ENCODE data around the gene GLUD1. TPM values are rescaled to one million over a fixed set of nuclear protein-coding genes. Genes with fewer than 3 reads are reported as not detected.
"Not testable (repeated sequence)": the region's sequence is repeated elsewhere in the genome, so short reads cannot be mapped to it uniquely, and the experiment has no call there.

Gene GLUD1
- total and polyA plus RNA-seq, 12 donors, result 38.0 to 130 (median 113) TPM

GRCh38 chr10:87081574-87081973, 13.1 kb downstream of the GLUD1 start:
- intact Hi-C loops (cut with DNase I); ATAC-seq; DNase-seq; H3K27me3 ChIP-seq; H3K9me3 ChIP-seq; H3K36me3 ChIP-seq; H3K4me3 ChIP-seq: not testable (repeated sequence)
- 81 to 94% methylated on average over 1 of the region's 3 CpGs for WGBS, 2 donors
- peak overlapping the region in 4 of 10 donors; percentile 4 to 62 (median 42) for H3K27ac ChIP-seq
- H3K4me1 ChIP-seq, result peaks cover 3 to 37% (median 18%) of the 10 kb centered on the region in 9 donors

DNA sequence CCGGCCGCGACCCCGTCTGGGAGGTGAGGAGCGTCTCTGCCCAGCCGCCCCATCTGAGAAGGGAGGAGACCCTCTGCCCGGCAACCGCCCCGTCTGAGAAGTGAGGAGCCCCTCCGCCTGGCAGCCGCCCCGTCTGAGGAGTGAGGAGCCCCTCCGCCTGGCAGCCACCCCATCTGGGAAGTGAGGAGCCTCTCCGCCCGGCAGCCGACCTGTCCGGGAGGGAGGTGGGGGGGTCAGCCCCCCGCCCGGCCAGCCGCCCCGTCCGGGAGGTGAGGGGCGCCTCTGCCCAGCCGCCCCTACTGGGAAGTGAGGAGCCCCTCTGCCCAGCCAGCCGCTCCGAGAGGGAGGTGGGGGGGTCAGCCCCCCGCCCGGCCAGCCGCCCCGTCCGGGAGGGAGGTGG, 14.0 kb downstream of the GLUD1 start:
- H3K9me3 ChIP-seq; H3K27ac ChIP-seq; intact Hi-C loops (cut with DNase I); H3K27me3 ChIP-seq; DNase-seq; ATAC-seq; H3K4me3 ChIP-seq: not testable (repeated sequence)
- peaks cover 3 to 37% (median 18%) of the 10 kb centered on the region in 9 donors for H3K4me1 ChIP-seq
- peaks cover 0 to 11% (median 0%) of the 10 kb centered on the region in 9 donors for H3K36me3 ChIP-seq
- 94 to 96% methylated on average over 7 to 27 of the region's 31 CpGs for WGBS, 2 donors

GRCh38 chr10:87079106-87079836, 15.4 kb downstream of the GLUD1 start:
- ATAC-seq (peak in 1 of 8 donors; percentile 42), DNase-seq (no peak)
- no peak for TF ChIP-seq CTCF (IDR thresholded peaks at IDR 0.05)
- WGBS, 2 donors, result 81 to 82% methylated on average over 11 of the region's 11 CpGs
- Histone ChIP-seq H3K27ac (no peak overlapping the region), H3K4me3 (no peak overlapping the region), H3K36me3 (peaks cover 0 to 25% (median 2%) of the 10 kb centered on the region in 9 donors), H3K27me3 (no peaks in the 10 kb centered on the region), H3K9me3 (no peaks in the 10 kb centered on the region), H3K4me1 (peaks cover 3 to 27% (median 12%) of the 10 kb centered on the region in 9 donors)
- intact Hi-C loops (cut with DNase I), result no loop called here

- H3K4me3 ChIP-seq; H3K9me3 ChIP-seq; ATAC-seq; intact Hi-C loops (cut with DNase I); H3K27ac ChIP-seq; H3K27me3 ChIP-seq; DNase-seq; H3K4me1 ChIP-seq: not testable (repeated sequence)
- H3K36me3 ChIP-seq, result peaks cover 0 to 53% (median 6%) of the 10 kb centered on the region in 9 donors
- WGBS, 2 donors, result 92 to 95% methylated on average over 2 of the region's 2 CpGs
Measured at GRCh38 chr10:87076421-87076820, 18.2 kb downstream of the GLUD1 start.

DNA sequence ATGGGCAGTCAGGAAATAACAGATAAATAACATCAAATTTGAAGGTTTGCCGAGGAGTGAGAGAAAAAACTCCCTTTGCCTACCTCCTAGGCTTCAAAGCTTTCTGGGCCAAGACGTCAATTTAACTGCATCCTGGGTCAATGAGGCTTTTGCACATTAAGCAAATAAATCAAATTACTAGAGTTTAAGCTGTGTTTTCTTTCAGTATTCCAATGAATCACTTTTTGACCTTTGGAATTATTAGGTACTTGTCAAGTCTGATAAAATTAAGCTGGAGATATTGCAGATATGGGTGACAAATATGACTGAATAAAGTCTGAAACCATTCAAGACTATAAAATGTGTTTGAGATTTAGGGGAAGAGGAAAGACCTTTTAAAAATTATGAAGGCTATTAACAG, 22.2 kb downstream of the GLUD1 start:
- no peak for DNase-seq
- H3K36me3 ChIP-seq, result peaks cover 0 to 93% (median 23%) of the 10 kb centered on the region in 9 donors
- TF ChIP-seq CTCF (IDR thresholded peaks at IDR 0.05), result no peak
- WGBS, 2 donors, result 80 to 84% methylated on average over 2 of the region's 2 CpGs
- H3K27me3 ChIP-seq, result no peaks in the 10 kb centered on the region
- H3K4me1 ChIP-seq, result no peaks in the 10 kb centered on the region
- no peaks in the 10 kb centered on the region for H3K9me3 ChIP-seq
- intact Hi-C loops (cut with DNase I), result no loop called here
- no peak overlapping the region for H3K27ac ChIP-seq
- H3K4me3 ChIP-seq, result no peak overlapping the region
- no peak for ATAC-seq

DNA sequence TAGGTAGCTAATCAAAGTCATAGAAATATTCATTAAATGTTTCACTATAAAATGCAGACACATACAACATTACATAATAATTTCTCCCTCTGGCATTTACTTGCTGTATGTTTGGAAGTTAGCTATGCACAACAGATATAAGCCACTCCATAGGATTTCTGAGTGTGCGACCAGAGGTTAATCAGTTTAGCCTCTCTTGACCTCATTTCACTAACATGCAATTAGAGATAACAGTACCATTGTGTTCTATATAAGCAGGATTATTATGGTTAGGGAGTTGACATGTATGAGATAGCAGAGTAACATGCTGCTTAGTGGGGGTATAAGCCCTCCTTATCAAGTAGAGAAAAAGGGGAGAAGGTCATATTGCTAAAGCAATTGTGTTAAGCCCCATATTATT, 26.4 kb downstream of the GLUD1 start:
- no peak for TF ChIP-seq CTCF (IDR thresholded peaks at IDR 0.05)
- peaks cover 0 to 100% (median 40%) of the 10 kb centered on the region in 9 donors for H3K36me3 ChIP-seq
- no peaks in the 10 kb centered on the region for H3K9me3 ChIP-seq
- no peak overlapping the region for H3K27ac ChIP-seq
- DNase-seq (no peak), ATAC-seq (no peak)
- H3K27me3 ChIP-seq, result no peaks in the 10 kb centered on the region
- intact Hi-C loops (cut with DNase I), result no loop called here
- WGBS, 2 donors, result 69 to 91% methylated on average over 1 of the region's 1 CpG
- H3K4me1 ChIP-seq, result no peaks in the 10 kb centered on the region
- no peak overlapping the region for H3K4me3 ChIP-seq
